Trophoblast cell (in vitro differentiated cells and primary cell): ENCODE measurements around the gene CTSA.
A peak's percentile ranks its signal among the peaks of the same experiment; 100 is the strongest.

ENCODE experiments used
- DNase-seq, 2 donors: peaks; one replicate each; pipeline ENCODE4 v3.0.0-alpha.2; 2016
- H2AFZ ChIP-seq: 2 replicates; pipeline ENCODE4 v1.6.1; 2013; ENCODE audit warnings: low read length, moderate library complexity, mild to moderate bottlenecking; ENCODE audit not compliant: insufficient read depth, poor library complexity
- H2AK5ac ChIP-seq: 2 replicates; pipeline ENCODE4 v1.6.1; 2013; ENCODE audit warnings: mild to moderate bottlenecking, low read length
- H2BK120ac ChIP-seq: 2 replicates; pipeline ENCODE4 v1.6.1; 2013; ENCODE audit warnings: low read length, mild to moderate bottlenecking, moderate library complexity; ENCODE audit not compliant: insufficient read depth, poor library complexity
- H2BK12ac ChIP-seq: 2 replicates; pipeline ENCODE4 v1.6.1; 2013; ENCODE audit warnings: mild to moderate bottlenecking, low read length, moderate library complexity
- H2BK5ac ChIP-seq: 2 replicates; pipeline ENCODE4 v1.6.1; 2013; ENCODE audit warnings: low read length, low read depth, moderate library complexity, mild to moderate bottlenecking; ENCODE audit not compliant: poor library complexity
- H3K14ac ChIP-seq: 2 replicates; pipeline ENCODE4 v1.6.1; 2013; ENCODE audit warnings: mild to moderate bottlenecking, low read length
- H3K18ac ChIP-seq: 2 replicates; pipeline ENCODE4 v1.6.1; 2013; ENCODE audit warnings: mild to moderate bottlenecking, low read length
- H3K23ac ChIP-seq: 2 replicates; pipeline ENCODE4 v1.6.1; 2013; ENCODE audit warnings: low read length
- H3K27ac ChIP-seq: 2 replicates; pipeline ENCODE4 v1.5.1; 2013; ENCODE audit warnings: low read depth, mild to moderate bottlenecking, inconsistent platforms, low read length, moderate library complexity
- H3K27me3 ChIP-seq: 2 replicates; pipeline ENCODE4 v1.6.1; 2013; ENCODE audit warnings: inconsistent platforms, mild to moderate bottlenecking, low read length, moderate library complexity; ENCODE audit not compliant: insufficient read depth
- H3K36me3 ChIP-seq, 2 experiments: 1 replicate in 1 of 2; 2 replicates in 1 of 2; pipeline ENCODE4 v1.6.1; 2013; ENCODE audit warnings: low read length in 2 of 2, mild to moderate bottlenecking in 2 of 2, moderate library complexity in 1 of 2; ENCODE audit not compliant: insufficient read depth in 2 of 2, control insufficient read depth in 1 of 2
- H3K4ac ChIP-seq: 2 replicates; pipeline ENCODE4 v1.6.1; 2013; ENCODE audit warnings: low read depth, mild to moderate bottlenecking, low read length, moderate library complexity
- H3K4me1 ChIP-seq, 2 experiments: 1 replicate in 1 of 2; 2 replicates in 1 of 2; pipeline ENCODE4 v1.6.1; 2013; ENCODE audit warnings: low read length in 2 of 2, mild to moderate bottlenecking in 2 of 2, moderate library complexity in 1 of 2; ENCODE audit not compliant: insufficient read depth in 2 of 2, control insufficient read depth in 1 of 2
- H3K4me2 ChIP-seq: 2 replicates; pipeline ENCODE4 v1.6.1; 2013; ENCODE audit warnings: inconsistent platforms, mild to moderate bottlenecking, low read length, moderate library complexity
- H3K4me3 ChIP-seq: 2 replicates; pipeline ENCODE4 v1.5.1; 2013; ENCODE audit warnings: mild to moderate bottlenecking, low read depth, low read length, inconsistent platforms
- H3K79me1 ChIP-seq: one replicate; pipeline ENCODE4 v1.6.1; 2013; ENCODE audit warnings: low read length
- H3K79me2 ChIP-seq: 2 replicates; pipeline ENCODE4 v1.6.1; 2013; ENCODE audit warnings: low read length, mild to moderate bottlenecking; ENCODE audit not compliant: control insufficient read depth, insufficient read depth, poor library complexity
- H3K9ac ChIP-seq: 2 replicates; pipeline ENCODE4 v1.6.1; 2013; ENCODE audit warnings: mild to moderate bottlenecking, low read length
- H3K9me3 ChIP-seq: 2 replicates; pipeline ENCODE4 v1.6.1; 2013; ENCODE audit warnings: low read depth, mild to moderate bottlenecking, control low read depth, inconsistent platforms, low read length; ENCODE audit not compliant: insufficient read depth
- H4K12ac ChIP-seq: 2 replicates; pipeline ENCODE4 v1.6.1; 2013; ENCODE audit warnings: low read depth, mild to moderate bottlenecking, low read length, moderate library complexity
- H4K8ac ChIP-seq: 2 replicates; pipeline ENCODE4 v1.6.1; 2013; ENCODE audit warnings: low read depth, mild to moderate bottlenecking, low read length, moderate library complexity
- H4K91ac ChIP-seq: one replicate; pipeline ENCODE4 v1.6.1; 2013; ENCODE audit warnings: low read depth, mild to moderate bottlenecking, low read length, moderate library complexity
- WGBS: extraction: QIAGEN DNeasy Blood & Tissue Kit; methylation state at CpG from one replicate; pipeline ENCODE4 v1.1.7; 2013; ENCODE audit warnings: missing lambda C conversion rate; ENCODE audit not compliant: insufficient read length, insufficient coverage; ENCODE audit errors: extremely low coverage; 5-methylcytosine and 5-hydroxymethylcytosine counted together

Gene CTSA

GRCh38 chr20:45904583-45905504 is 13.7 kb downstream of the CTSA start:
- no peaks in the 10 kb centered on the region for H3K9me3 ChIP-seq
- no peak overlapping the region for H2BK5ac ChIP-seq
- no peak overlapping the region for H4K91ac ChIP-seq
- peaks cover 12 to 15% of the 10 kb centered on the region in 2 experiments for H3K36me3 ChIP-seq
- H2AFZ ChIP-seq: no peak overlapping the region
- H2BK120ac ChIP-seq: no peak overlapping the region
- H2BK12ac ChIP-seq: no peak overlapping the region
- no peak overlapping the region for H4K8ac ChIP-seq
- no peak overlapping the region for H3K4me2 ChIP-seq
- DNase-seq: no peak
- H3K18ac ChIP-seq: no peak overlapping the region
- no peak overlapping the region for H2AK5ac ChIP-seq
- no peak overlapping the region for H3K9ac ChIP-seq
- peaks cover 0 to 5% of the 10 kb centered on the region in 2 experiments for H3K4me1 ChIP-seq
- WGBS: no CpG with 5 or more reads among the region's 16 CpGs
- H3K79me2 ChIP-seq: no peaks in the 10 kb centered on the region
- no peak overlapping the region for H3K14ac ChIP-seq
- no peak overlapping the region for H3K4me3 ChIP-seq
- no peak overlapping the region for H3K23ac ChIP-seq
- no peaks in the 10 kb centered on the region for H3K27me3 ChIP-seq
- H3K79me1 ChIP-seq: no peaks in the 10 kb centered on the region
- no peak overlapping the region for H3K27ac ChIP-seq
- H3K4ac ChIP-seq: no peak overlapping the region
- H4K12ac ChIP-seq: no peak overlapping the region

- peak; percentile 91 to 98 for DNase-seq
- no peak overlapping the region for H4K8ac ChIP-seq
- no peaks in the 10 kb centered on the region for H3K79me1 ChIP-seq
- no peak overlapping the region for H2BK12ac ChIP-seq
- H2AK5ac ChIP-seq: no peak overlapping the region
- H2BK120ac ChIP-seq: no peak overlapping the region
- H3K9ac ChIP-seq: no peak overlapping the region
- no peak overlapping the region for H2BK5ac ChIP-seq
- H3K4ac ChIP-seq: no peak overlapping the region
- H4K91ac ChIP-seq: no peak overlapping the region
- no CpG with 5 or more reads among the region's 8 CpGs for WGBS
- no peak overlapping the region for H3K14ac ChIP-seq
- H3K4me2 ChIP-seq: no peak overlapping the region
- H4K12ac ChIP-seq: no peak overlapping the region
- no peak overlapping the region for H2AFZ ChIP-seq
- H3K23ac ChIP-seq: no peak overlapping the region
- no peaks in the 10 kb centered on the region for H3K9me3 ChIP-seq
- no peak overlapping the region for H3K18ac ChIP-seq
- no peaks in the 10 kb centered on the region for H3K27me3 ChIP-seq
- H3K27ac ChIP-seq: no peak overlapping the region
- H3K79me2 ChIP-seq: no peaks in the 10 kb centered on the region
- H3K36me3 ChIP-seq: peaks cover 10 to 15% of the 10 kb centered on the region in 2 experiments
- H3K4me3 ChIP-seq: no peak overlapping the region
- H3K4me1 ChIP-seq: peaks cover 0 to 5% of the 10 kb centered on the region in 2 experiments
Measured at GRCh38 chr20:45905505-45906079, 14.5 kb downstream of the CTSA start.

- no peaks in the 10 kb centered on the region for H3K79me2 ChIP-seq
- H3K18ac ChIP-seq: no peak overlapping the region
- no peak overlapping the region for H2AK5ac ChIP-seq
- H3K9ac ChIP-seq: no peak overlapping the region
- H3K9me3 ChIP-seq: no peaks in the 10 kb centered on the region
- H2BK120ac ChIP-seq: no peak overlapping the region
- peaks cover 10 to 14% of the 10 kb centered on the region in 2 experiments for H3K4me1 ChIP-seq
- H4K8ac ChIP-seq: no peak overlapping the region
- H3K27me3 ChIP-seq: no peaks in the 10 kb centered on the region
- H2BK5ac ChIP-seq: no peak overlapping the region
- no peak overlapping the region for H3K23ac ChIP-seq
- H3K14ac ChIP-seq: no peak overlapping the region
- no peak overlapping the region for H4K91ac ChIP-seq
- WGBS: no CpG with 5 or more reads among the region's 17 CpGs
- no peak overlapping the region for H3K4me2 ChIP-seq
- H4K12ac ChIP-seq: no peak overlapping the region
- no peak for DNase-seq
- peaks cover 8% of the 10 kb centered on the region for H3K79me1 ChIP-seq
- no peak overlapping the region for H2AFZ ChIP-seq
- no peak overlapping the region for H3K4ac ChIP-seq
- no peak overlapping the region for H3K4me3 ChIP-seq
- H3K36me3 ChIP-seq: peaks cover 7 to 10% of the 10 kb centered on the region in 2 experiments
- H3K27ac ChIP-seq: no peak overlapping the region
- H2BK12ac ChIP-seq: no peak overlapping the region
Measured at GRCh38 chr20:45907219-45907948, 16.2 kb downstream of the CTSA start.

GRCh38 chr20:45908084-45908483 is 16.9 kb downstream of the CTSA start:
- H3K4me1 ChIP-seq: peaks cover 11 to 16% of the 10 kb centered on the region in 2 experiments
- no peak overlapping the region for H4K12ac ChIP-seq
- no peak overlapping the region for H4K91ac ChIP-seq
- H3K14ac ChIP-seq: no peak overlapping the region
- H4K8ac ChIP-seq: no peak overlapping the region
- H3K4me3 ChIP-seq: no peak overlapping the region
- no peaks in the 10 kb centered on the region for H3K27me3 ChIP-seq
- WGBS: no CpG with 5 or more reads among the region's 2 CpGs
- no peak overlapping the region for H2AFZ ChIP-seq
- peaks cover 10% of the 10 kb centered on the region for H3K79me1 ChIP-seq
- H3K4ac ChIP-seq: no peak overlapping the region
- no peak overlapping the region for H3K23ac ChIP-seq
- H2AK5ac ChIP-seq: no peak overlapping the region
- no peak overlapping the region for H3K27ac ChIP-seq
- no peak overlapping the region for H2BK12ac ChIP-seq
- no peaks in the 10 kb centered on the region for H3K79me2 ChIP-seq
- H2BK120ac ChIP-seq: no peak overlapping the region
- no peaks in the 10 kb centered on the region for H3K9me3 ChIP-seq
- H3K36me3 ChIP-seq: peaks cover 7 to 10% of the 10 kb centered on the region in 2 experiments
- H3K4me2 ChIP-seq: no peak overlapping the region
- H3K9ac ChIP-seq: no peak overlapping the region
- H2BK5ac ChIP-seq: no peak overlapping the region
- H3K18ac ChIP-seq: no peak overlapping the region
- DNase-seq: no peak
